ENCODE results near the gene ITGB4.

The ITGB4 gene

DNA sequence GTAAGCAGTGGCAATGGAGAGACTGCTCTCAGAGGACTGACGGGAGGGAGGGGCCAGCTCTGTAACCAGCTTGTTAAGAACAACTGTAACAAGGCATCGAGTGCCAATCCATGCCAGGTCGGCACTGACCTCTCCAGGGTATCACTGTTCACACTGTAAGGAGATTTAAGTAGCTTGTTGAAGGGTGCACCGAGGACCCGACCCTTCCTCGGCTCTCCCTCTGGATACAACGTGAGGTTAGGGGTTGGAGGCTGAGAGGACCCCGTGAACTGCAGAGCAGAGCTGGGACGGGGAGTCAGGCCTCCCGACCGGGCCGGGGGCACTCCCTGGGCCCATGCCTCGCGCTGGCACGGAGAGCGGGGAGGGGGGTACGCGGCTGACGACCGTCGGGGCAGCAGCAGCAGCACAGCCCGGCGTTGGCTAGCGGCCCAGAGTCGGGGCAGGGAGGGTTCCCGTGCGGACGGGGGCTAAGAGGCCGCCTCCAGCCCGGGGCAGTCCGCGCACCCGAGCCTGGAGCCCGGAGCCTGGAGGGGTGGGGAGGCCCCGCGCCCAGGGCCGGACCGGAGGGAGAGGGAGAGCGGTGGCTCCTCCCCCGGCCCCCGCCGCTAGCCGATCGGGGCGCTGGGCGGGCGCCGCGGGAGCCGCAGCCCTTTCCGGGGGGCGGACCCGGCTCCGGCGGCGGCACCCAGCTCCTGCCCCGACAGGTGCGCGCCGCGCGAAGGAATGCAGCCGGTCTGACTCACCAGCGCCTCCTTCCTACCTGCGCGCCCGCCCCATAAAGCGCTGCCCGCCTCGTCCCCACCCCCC is at the start of gene ITGB4:
ITGB4 (plus strand) TSS at position 804 of the 807 bp plus-strand sequence. CDS start 3,245 bp downstream, outside the sequence.
- H3K4me3 ChIP-seq (ENCODE audit: low read depth, low read length) = peak within 1 kb of the TSS; percentile 24
- DNase-seq (ENCODE audit: low read depth) = no peak

DNA sequence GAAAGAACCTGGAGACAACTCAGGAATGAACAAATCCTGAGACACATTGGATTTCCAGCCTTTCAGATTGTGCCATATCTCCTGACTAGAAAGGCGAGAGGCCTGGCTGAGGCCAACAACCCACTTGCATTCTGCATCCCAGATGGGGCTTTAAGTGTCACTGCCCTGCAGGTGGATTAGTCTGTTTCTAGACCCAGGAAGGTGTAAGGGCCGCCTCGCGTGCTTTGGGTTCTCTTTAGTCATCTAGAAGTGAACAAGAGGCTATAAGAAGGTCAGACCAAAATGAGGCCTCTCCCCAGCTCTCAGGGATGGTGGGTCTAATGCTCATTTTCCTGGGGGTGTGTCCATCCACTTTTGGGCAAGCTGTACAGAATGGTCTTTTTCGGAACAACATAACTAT is 49.2 kb upstream of the ITGB4 start:
- H3K4me3 ChIP-seq (ENCODE audit: low read depth, low read length) = no peak overlapping the region
- DNase-seq (ENCODE audit: low read depth) = no peak

GRCh38 chr17:75673487-75673886 is 47.8 kb upstream of the ITGB4 start:
- DNase-seq (ENCODE audit: low read depth) = no peak
- no peak overlapping the region for H3K4me3 ChIP-seq (ENCODE audit: low read depth, low read length)

GRCh38 chr17:75676461-75676860 is 44.8 kb upstream of the ITGB4 start:
- H3K4me3 ChIP-seq (ENCODE audit: low read depth, low read length) = no peak overlapping the region
- DNase-seq (ENCODE audit: low read depth) = no peak

GRCh38 chr17:75679706-75680211 is 41.5 kb upstream of the ITGB4 start:
- DNase-seq (ENCODE audit: low read depth) = no peak
- H3K4me3 ChIP-seq (ENCODE audit: low read depth, low read length) = no peak overlapping the region

GRCh38 chr17:75680431-75680830 is 40.8 kb upstream of the ITGB4 start:
- H3K4me3 ChIP-seq (ENCODE audit: low read depth, low read length) = no peak overlapping the region
- no peak for DNase-seq (ENCODE audit: low read depth)

DNA sequence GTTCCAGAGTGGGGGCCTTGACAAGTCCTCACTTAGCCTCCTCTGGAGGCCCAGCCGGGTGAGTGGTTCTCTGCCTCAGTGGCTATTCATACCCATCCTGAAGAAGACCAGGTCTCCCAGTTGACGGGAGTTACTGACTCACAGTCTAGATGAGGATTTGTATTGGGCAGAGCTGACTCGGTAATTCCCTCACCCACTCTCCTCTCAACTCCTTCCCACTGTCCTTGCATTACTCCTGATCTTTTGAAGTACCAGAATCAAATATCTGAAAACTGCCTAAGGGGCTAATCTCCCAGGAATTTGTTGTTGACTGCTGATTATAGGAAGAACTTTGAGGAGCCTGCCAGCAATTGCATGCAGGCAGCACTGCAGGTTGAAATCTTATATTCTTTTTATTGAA is 40.0 kb upstream of the ITGB4 start:
- no peak overlapping the region for H3K4me3 ChIP-seq (ENCODE audit: low read depth, low read length)
- no peak for DNase-seq (ENCODE audit: low read depth)

GRCh38 chr17:75683583-75683982 is 37.7 kb upstream of the ITGB4 start:
- H3K4me3 ChIP-seq (ENCODE audit: low read depth, low read length) = no peak overlapping the region
- DNase-seq (ENCODE audit: low read depth) = no peak

DNA sequence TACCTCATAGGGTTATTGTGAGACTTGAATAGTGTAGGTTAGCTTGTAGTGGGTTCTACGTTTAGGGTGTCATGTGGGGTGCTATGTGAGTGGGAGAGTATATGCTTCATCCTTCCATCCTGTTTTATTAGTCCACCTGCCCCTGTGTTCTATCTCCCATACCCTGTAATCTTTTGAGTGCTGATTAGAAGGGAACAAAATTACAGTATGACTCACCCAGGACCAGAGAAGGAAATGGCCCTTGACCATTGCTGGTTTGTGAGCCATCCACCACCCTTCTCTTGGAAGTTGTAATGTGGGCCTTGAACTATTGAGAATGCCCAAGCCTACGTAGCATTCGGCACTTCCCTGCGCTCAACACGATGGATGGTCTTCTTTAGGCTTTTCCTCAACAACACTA is 37.0 kb upstream of the ITGB4 start:
- DNase-seq (ENCODE audit: low read depth) = no peak
- H3K4me3 ChIP-seq (ENCODE audit: low read depth, low read length) = no peak overlapping the region

DNA sequence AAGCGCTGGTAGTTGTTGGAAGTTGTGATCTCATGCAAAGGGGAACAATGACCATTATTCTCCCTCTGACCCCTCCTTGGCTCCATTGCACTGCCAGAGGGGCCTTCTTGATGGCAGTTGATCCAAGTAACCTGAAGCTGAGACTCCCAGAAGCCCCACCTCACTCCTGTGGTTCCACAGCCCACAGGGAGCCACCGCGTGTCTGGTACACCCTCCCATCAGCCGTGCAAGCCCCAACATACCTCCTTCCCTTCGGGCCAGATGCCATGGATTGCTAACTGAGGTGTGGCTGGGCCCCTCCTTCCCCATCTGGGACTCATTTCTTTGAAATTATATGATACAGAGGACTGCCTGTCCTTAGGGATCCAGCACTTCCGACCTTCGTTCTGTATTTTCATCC is 36.3 kb upstream of the ITGB4 start:
- no peak for DNase-seq (ENCODE audit: low read depth)
- H3K4me3 ChIP-seq (ENCODE audit: low read depth, low read length) = no peak overlapping the region

DNA sequence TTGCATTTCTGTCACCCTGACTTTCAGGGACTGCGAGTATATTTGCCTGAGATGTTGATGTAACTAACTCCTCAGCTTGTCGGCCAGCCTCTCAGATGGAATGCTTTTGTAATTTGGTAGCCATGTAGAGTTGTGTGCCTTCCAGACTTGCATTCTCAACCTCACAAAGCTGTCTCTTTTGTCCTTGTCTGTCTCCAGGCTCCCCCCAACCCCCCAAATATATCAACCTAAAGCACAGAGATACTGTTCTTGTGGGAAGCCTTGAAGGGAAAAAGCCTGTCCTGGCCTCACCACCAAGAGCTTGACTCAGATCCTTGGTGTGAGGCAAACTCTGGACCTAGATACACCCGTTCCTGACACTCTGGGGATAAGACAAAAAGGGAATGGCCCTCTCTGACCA is 35.8 kb upstream of the ITGB4 start:
- no peak overlapping the region for H3K4me3 ChIP-seq (ENCODE audit: low read depth, low read length)
- no peak for DNase-seq (ENCODE audit: low read depth)

DNA sequence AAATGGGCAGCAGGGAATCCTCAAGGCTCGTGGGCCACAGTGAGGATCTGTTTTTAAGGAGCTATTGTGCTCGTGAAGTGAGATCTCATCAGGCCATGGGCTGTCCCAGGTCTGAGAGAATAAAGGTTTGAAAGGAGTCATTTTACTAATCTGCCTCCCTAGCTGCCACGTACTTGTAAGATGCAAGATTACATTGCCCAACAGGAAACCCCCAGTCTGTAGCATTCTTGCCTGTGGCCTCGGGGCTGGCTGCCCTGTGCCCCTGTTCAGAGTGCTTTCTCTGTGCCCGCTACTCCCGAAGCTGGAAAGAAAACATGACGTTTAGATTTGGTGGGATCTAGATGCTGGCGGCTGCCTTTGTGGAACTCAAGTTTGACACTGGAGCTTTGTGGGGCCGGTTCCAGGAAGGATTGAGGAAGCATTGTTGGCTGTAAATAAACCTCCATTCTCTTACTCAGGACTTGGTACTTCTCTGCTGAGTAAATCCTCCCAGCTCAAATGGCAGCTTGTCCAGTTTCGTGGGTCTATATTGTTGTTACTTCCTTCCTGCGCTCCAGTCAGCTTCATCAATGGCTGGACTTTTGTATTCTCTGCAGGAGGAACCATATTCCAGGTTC is 32.9 kb upstream of the ITGB4 start:
- H3K4me3 ChIP-seq (ENCODE audit: low read depth, low read length) = no peak overlapping the region
- DNase-seq (ENCODE audit: low read depth) = no peak

- no peak overlapping the region for H3K4me3 ChIP-seq (ENCODE audit: low read depth, low read length)
- no peak for DNase-seq (ENCODE audit: low read depth)
These were observed 31.8 kb upstream of the ITGB4 start for GRCh38 chr17:75689441-75689873.

DNA sequence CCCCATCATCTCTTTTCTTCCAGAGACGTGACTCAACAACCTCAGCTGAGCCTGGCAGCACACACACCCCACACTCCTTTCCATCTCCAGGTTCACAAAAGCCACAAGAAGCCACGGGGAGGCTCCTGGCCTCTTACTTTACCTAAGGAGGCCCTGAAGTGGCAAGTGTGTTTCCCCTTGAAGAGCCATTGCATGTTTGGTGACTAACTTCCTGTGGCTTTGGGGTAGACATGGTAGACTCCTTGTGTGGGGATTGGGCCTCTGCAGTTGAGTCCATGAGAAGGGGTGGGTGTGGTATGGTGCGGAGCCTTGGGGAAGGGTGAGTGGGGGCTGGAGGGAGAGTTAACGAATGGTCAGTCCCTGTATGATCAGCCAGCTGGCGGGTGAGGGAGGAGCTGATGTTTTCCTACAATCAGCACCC is 29.9 kb upstream of the ITGB4 start:
- no peak overlapping the region for H3K4me3 ChIP-seq (ENCODE audit: low read depth, low read length)

GRCh38 chr17:75691801-75692626 is 29.2 kb upstream of the ITGB4 start:
- H3K4me3 ChIP-seq (ENCODE audit: low read depth, low read length) = no peak overlapping the region
- no peak for DNase-seq (ENCODE audit: low read depth)

More for the DNA sequence above, 29.9 kb upstream of the ITGB4 start:
- no peak for DNase-seq (ENCODE audit: low read depth)

DNA sequence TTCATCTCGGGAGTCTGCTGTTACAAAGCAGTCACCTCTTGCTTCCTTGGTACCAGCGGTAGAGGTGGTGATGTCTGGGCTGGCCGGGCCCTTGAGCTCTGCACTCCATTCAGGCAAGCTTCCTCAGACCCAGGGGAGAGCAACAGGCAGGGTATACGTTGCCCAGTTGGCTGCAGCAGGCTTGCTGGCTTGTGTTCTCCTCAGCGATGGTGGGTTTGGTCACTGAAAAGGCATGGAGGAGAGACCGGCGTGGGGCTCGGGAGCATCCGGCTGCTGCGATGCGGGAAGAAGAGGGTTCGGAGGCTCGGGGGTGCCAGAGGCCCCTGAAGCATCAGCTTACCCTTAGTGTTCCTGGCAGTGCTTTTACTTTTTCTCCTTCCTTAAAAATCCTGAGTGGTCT is 28.3 kb upstream of the ITGB4 start:
- no peak overlapping the region for H3K4me3 ChIP-seq (ENCODE audit: low read depth, low read length)
- DNase-seq (ENCODE audit: low read depth) = no peak

GRCh38 chr17:75693500-75694481 is 27.5 kb upstream of the ITGB4 start:
- H3K4me3 ChIP-seq (ENCODE audit: low read depth, low read length) = no peak overlapping the region
- peak; percentile 78 for DNase-seq (ENCODE audit: low read depth)

DNA sequence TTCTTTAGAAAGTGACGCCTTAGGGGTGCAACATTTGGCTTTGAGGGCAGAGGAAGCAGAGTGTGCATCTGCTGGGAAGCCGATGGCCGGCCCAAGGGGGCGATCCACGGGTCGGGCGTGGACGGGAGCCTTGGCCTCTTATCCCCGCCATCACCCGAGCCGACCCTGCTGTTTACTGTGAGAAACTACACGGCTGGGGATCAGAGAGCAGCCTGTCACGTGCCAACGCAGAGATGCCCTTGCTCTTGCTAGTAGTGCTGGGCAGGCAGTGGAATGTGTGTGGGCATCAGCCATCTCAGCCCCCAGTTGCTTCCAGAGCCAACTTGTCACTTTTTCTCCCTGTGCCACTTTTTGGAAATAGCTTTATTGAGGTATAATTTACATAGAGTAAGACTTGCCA is 26.7 kb upstream of the ITGB4 start:
- H3K4me3 ChIP-seq (ENCODE audit: low read depth, low read length) = no peak overlapping the region
- DNase-seq (ENCODE audit: low read depth) = no peak
